ENCODE results near the gene CEP192.

- no peak for TF ChIP-seq CTCF (IDR thresholded peaks at IDR 0.05)
- TF ChIP-seq EZH2 (IDR thresholded peaks at IDR 0.05), result no peak
- TF ChIP-seq EZH2phosphoT487 (IDR thresholded peaks at IDR 0.05), result no peak
Observed at GRCh38 chr18:12990123-12990475, 1.1 kb upstream of the CEP192 start.
